Vagina (tissue), 2 donors: Measurements from ENCODE around the gene NSD2.

Experiments
- POLR2A ChIP-seq, 2 donors: fragments of 450-650 bp; IDR thresholded peaks; one replicate each; pipeline ENCODE4 v1.6.1; 2017; ENCODE audit warnings: antibody characterized with exemption in 2 of 2, mild to moderate bottlenecking in 2 of 2, moderate library complexity in 2 of 2
- POLR2AphosphoS5 ChIP-seq, 2 donors: sonication (generic); formaldehyde crosslinking; IDR thresholded peaks; one replicate each; pipeline ENCODE4 v1.9.0; 2017; ENCODE audit warnings: antibody characterized with exemption in 2 of 2, mild to moderate bottlenecking in 2 of 2, low read depth in 1 of 2; ENCODE audit not compliant: insufficient read depth in 1 of 2
- TF ChIP-seq, protein P1 (sequence below), 3 experiments: fragments of 450-650 bp in 2 of 3; fragments of 200-600 bp in 1 of 3; sonication (generic) in 1 of 3; IDR thresholded peaks; one replicate each; pipeline ENCODE4 v1.5.1; 2017 to 2019; ENCODE audit warnings: antibody characterized with exemption in 3 of 3, mild to moderate bottlenecking in 2 of 3, moderate library complexity in 2 of 3

DNA sequence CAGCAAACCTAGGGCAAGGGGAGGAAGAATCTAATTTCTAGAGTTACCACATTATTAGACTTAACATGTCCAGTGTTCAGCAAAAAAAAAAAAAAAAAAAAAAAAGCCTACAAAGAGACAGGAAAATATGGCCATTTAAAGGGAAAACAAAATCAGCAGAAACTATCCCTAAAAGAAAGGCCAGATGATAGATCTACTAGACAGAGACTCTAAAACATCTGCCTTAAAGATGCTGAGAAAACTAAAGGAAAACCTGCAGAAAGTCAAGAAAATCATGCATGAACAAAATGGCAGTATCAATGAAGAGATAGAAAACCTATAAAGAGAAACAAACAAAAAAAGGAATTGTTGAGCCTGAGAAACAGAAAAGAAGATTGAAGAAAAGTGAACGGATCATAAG, 93.8 kb downstream of the NSD2 start:
- TF ChIP-seq, protein P1, sequence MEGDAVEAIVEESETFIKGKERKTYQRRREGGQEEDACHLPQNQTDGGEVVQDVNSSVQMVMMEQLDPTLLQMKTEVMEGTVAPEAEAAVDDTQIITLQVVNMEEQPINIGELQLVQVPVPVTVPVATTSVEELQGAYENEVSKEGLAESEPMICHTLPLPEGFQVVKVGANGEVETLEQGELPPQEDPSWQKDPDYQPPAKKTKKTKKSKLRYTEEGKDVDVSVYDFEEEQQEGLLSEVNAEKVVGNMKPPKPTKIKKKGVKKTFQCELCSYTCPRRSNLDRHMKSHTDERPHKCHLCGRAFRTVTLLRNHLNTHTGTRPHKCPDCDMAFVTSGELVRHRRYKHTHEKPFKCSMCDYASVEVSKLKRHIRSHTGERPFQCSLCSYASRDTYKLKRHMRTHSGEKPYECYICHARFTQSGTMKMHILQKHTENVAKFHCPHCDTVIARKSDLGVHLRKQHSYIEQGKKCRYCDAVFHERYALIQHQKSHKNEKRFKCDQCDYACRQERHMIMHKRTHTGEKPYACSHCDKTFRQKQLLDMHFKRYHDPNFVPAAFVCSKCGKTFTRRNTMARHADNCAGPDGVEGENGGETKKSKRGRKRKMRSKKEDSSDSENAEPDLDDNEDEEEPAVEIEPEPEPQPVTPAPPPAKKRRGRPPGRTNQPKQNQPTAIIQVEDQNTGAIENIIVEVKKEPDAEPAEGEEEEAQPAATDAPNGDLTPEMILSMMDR (IDR thresholded peaks at IDR 0.05): no peak
- TF ChIP-seq POLR2AphosphoS5 (IDR thresholded peaks at IDR 0.05; ENCODE audit: insufficient read depth in 1 of 2, low read depth in 1 of 2): no peak
- TF ChIP-seq POLR2A (IDR thresholded peaks at IDR 0.05): no peak
